ENCODE measurements around the gene STOML2. TPM values are rescaled to one million over a fixed set of nuclear protein-coding genes. Genes with fewer than 3 reads are reported as not detected.

Gene STOML2
- total RNA-seq, 1 donor from 2014 or later, result 94.2 TPM

GRCh38 chr9:35105571-35106342 lies 2.8 kb upstream of the STOML2 start:
- Histone ChIP-seq H3K36me3 (peaks cover 40 to 53% of the 10 kb centered on the region in 2 donors), H3K9me3 (no peaks in the 10 kb centered on the region), H3K4me3 (no peak overlapping the region), H3K4me1 (peaks cover 9 to 21% of the 10 kb centered on the region in 2 donors), H3K27me3 (no peaks in the 10 kb centered on the region), H3K27ac (no peak overlapping the region)
- intact Hi-C loops (cut with DNase I), result no loop called here
- TF ChIP-seq CTCF (IDR thresholded peaks at IDR 0.05), result no peak
- no peak for DNase-seq (ENCODE audit: low spot score in 2 of 2)

GRCh38 chr9:35105126-35105525 lies 2.2 kb upstream of the STOML2 start:
- TF ChIP-seq CTCF (IDR thresholded peaks at IDR 0.05), result no peak
- H3K4me1 ChIP-seq, result peaks cover 6 to 17% of the 10 kb centered on the region in 2 donors
- peaks cover 40 to 60% of the 10 kb centered on the region in 2 donors for H3K36me3 ChIP-seq
- no peak overlapping the region for H3K4me3 ChIP-seq
- H3K27me3 ChIP-seq, result no peaks in the 10 kb centered on the region
- no peaks in the 10 kb centered on the region for H3K9me3 ChIP-seq
- H3K27ac ChIP-seq, result no peak overlapping the region
- no peak for DNase-seq (ENCODE audit: low spot score in 2 of 2)
- intact Hi-C loops (cut with DNase I), result no loop called here

DNA sequence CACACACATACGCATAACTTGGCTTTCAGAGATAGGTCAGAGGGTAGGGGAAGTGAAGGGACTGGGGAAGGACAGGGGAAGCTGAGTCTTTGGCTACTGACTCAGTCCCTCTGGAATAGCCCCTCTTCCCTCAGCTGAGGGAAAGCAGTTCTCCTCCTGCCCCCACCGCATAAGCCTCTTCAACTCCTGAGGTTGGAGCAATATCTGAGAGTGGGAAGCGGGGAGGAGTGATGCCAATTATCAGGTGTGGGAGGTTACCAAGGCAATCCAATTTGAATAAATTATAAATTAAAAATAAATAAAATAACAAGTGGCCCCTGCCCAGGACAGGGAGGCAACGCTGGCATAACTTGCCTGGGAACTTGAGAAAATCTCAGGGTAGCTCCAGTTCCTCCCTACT lies 1.7 kb upstream of the STOML2 start:
- Histone ChIP-seq H3K9me3 (no peaks in the 10 kb centered on the region), H3K36me3 (peaks cover 43 to 65% of the 10 kb centered on the region in 2 donors), H3K4me3 (no peak overlapping the region), H3K27me3 (no peaks in the 10 kb centered on the region), H3K4me1 (peaks cover 4 to 12% of the 10 kb centered on the region in 2 donors), H3K27ac (no peak overlapping the region)
- no peak for TF ChIP-seq CTCF (IDR thresholded peaks at IDR 0.05)
- no peak for DNase-seq (ENCODE audit: low spot score in 2 of 2)
- intact Hi-C loops (cut with DNase I), result no loop called here

GRCh38 chr9:35103660-35104191 lies 795 bp upstream of the STOML2 start:
- TF ChIP-seq CTCF (IDR thresholded peaks at IDR 0.05), result no peak
- no peak for DNase-seq (ENCODE audit: low spot score in 2 of 2)
- H3K4me3 ChIP-seq, result peak overlapping the region in 1 of 2 donors; percentile 71
- H3K9me3 ChIP-seq, result no peaks in the 10 kb centered on the region
- peaks cover 43 to 65% of the 10 kb centered on the region in 2 donors for H3K36me3 ChIP-seq
- H3K27ac ChIP-seq, result peak overlapping the region; percentile 81 to 90
- peaks cover 4 to 12% of the 10 kb centered on the region in 2 donors for H3K4me1 ChIP-seq
- intact Hi-C loops (cut with DNase I), result loop anchor here (1.0 to 2.0 kb wide), 2 partner anchors 8 to 115 kb away; partner anchors contain the start of gene DNAJB5
- H3K27me3 ChIP-seq, result no peaks in the 10 kb centered on the region

- intact Hi-C loops (cut with DNase I), result loop anchor here (2.0 kb wide), 1 partner anchor 114 kb away; the partner anchor contains the start of gene DNAJB5
Measured at GRCh38 chr9:35102465-35102768, 514 bp downstream of the STOML2 start.

More at GRCh38 chr9:35102465-35102768, 514 bp downstream of the STOML2 start:
- TF ChIP-seq CTCF (IDR thresholded peaks at IDR 0.05), result no peak
- H3K4me3 ChIP-seq, result peak overlapping the region; percentile 71 to 78
- DNase-seq (ENCODE audit: low spot score in 2 of 2), result no peak
- H3K4me1 ChIP-seq, result peaks cover 4 to 12% of the 10 kb centered on the region in 2 donors
- no peaks in the 10 kb centered on the region for H3K9me3 ChIP-seq
- H3K36me3 ChIP-seq, result peaks cover 30 to 52% of the 10 kb centered on the region in 2 donors
- peak overlapping the region; percentile 81 to 90 for H3K27ac ChIP-seq
- H3K27me3 ChIP-seq, result no peaks in the 10 kb centered on the region

Measured in ascending aorta (tissue), 2 donors.